HL-60 (cell line): ENCODE measurements around the gene FANCI.
A peak's percentile ranks its signal among the peaks of the same experiment; 100 is the strongest.

Source experiments
- DNase-seq, 2 experiments: peaks; one replicate each; pipeline ENCODE4 v3.0.0-alpha.2; 2010 to 2020; ENCODE audit warnings: low read depth in 1 of 2, low spot score in 1 of 2
- H3K27ac ChIP-seq: fragments of 250-450 bp; sonication (Bioruptor Pico); replicated peaks from 2 replicates; pipeline ENCODE4 v1.5.1; 2020; ENCODE audit warnings: mild to moderate bottlenecking, moderate library complexity
- H3K27me3 ChIP-seq: fragments of 250-450 bp; sonication (Bioruptor Pico); 2 replicates; pipeline ENCODE4 v1.5.1; 2021; ENCODE audit warnings: mild to moderate bottlenecking, moderate library complexity; ENCODE audit not compliant: insufficient read depth, poor library complexity, severe bottlenecking
- H3K4me3 ChIP-seq: replicated peaks from 2 replicates; pipeline ENCODE4 v1.5.1; 2011; ENCODE audit warnings: mild to moderate bottlenecking, control low read depth, low read length; ENCODE audit not compliant: insufficient read depth
- GABPA ChIP-seq: IDR thresholded peaks from 2 replicates; pipeline ENCODE4 v1.6.1; 2012; ENCODE audit warnings: low read depth
- POLR2AphosphoS5 ChIP-seq: IDR thresholded peaks from 2 replicates; pipeline ENCODE4 v1.6.1; 2012; ENCODE audit warnings: low read depth
- SPI1 ChIP-seq: IDR thresholded peaks from 2 replicates; pipeline ENCODE4 v1.6.1; 2012; ENCODE audit warnings: low read depth, mild to moderate bottlenecking, borderline replicate concordance
- TF ChIP-seq, protein P1 (sequence below): IDR thresholded peaks from 2 replicates; pipeline ENCODE4 v1.6.1; 2012; ENCODE audit warnings: low read depth; ENCODE audit not compliant: insufficient replicate concordance
- TF ChIP-seq, protein P2 (sequence below): IDR thresholded peaks from one replicate; pipeline ENCODE4 v1.5.1; 2011; ENCODE audit warnings: low read length, control low read depth, inconsistent platforms; ENCODE audit not compliant: insufficient read depth

FANCI gene

DNA sequence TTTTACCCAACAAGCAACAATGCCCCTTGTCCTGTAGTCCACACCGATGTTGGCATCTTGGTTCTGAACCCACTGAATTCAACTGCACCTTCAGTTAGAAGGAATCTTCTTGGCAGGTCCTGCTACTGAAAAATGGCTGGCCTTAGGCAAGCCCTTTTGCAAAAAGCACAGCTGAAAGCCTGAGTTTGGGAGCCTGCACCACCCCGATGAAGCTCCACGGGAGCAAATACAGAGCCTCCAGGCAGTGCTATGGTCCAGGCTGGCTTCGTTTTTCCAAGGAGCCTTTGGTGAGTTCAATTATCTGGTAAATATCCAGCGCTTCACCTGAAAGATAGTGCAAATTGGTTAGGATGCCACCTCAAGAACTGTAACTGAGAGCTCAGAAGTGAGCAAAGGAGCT lies 72.7 kb downstream of the FANCI start:
- TF ChIP-seq POLR2AphosphoS5 (no peak), SPI1 (no peak), GABPA (no peak)
- TF ChIP-seq, protein P1, sequence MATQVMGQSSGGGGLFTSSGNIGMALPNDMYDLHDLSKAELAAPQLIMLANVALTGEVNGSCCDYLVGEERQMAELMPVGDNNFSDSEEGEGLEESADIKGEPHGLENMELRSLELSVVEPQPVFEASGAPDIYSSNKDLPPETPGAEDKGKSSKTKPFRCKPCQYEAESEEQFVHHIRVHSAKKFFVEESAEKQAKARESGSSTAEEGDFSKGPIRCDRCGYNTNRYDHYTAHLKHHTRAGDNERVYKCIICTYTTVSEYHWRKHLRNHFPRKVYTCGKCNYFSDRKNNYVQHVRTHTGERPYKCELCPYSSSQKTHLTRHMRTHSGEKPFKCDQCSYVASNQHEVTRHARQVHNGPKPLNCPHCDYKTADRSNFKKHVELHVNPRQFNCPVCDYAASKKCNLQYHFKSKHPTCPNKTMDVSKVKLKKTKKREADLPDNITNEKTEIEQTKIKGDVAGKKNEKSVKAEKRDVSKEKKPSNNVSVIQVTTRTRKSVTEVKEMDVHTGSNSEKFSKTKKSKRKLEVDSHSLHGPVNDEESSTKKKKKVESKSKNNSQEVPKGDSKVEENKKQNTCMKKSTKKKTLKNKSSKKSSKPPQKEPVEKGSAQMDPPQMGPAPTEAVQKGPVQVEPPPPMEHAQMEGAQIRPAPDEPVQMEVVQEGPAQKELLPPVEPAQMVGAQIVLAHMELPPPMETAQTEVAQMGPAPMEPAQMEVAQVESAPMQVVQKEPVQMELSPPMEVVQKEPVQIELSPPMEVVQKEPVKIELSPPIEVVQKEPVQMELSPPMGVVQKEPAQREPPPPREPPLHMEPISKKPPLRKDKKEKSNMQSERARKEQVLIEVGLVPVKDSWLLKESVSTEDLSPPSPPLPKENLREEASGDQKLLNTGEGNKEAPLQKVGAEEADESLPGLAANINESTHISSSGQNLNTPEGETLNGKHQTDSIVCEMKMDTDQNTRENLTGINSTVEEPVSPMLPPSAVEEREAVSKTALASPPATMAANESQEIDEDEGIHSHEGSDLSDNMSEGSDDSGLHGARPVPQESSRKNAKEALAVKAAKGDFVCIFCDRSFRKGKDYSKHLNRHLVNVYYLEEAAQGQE = no peak
- TF ChIP-seq, protein P2, sequence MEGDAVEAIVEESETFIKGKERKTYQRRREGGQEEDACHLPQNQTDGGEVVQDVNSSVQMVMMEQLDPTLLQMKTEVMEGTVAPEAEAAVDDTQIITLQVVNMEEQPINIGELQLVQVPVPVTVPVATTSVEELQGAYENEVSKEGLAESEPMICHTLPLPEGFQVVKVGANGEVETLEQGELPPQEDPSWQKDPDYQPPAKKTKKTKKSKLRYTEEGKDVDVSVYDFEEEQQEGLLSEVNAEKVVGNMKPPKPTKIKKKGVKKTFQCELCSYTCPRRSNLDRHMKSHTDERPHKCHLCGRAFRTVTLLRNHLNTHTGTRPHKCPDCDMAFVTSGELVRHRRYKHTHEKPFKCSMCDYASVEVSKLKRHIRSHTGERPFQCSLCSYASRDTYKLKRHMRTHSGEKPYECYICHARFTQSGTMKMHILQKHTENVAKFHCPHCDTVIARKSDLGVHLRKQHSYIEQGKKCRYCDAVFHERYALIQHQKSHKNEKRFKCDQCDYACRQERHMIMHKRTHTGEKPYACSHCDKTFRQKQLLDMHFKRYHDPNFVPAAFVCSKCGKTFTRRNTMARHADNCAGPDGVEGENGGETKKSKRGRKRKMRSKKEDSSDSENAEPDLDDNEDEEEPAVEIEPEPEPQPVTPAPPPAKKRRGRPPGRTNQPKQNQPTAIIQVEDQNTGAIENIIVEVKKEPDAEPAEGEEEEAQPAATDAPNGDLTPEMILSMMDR = no peak
- no peak for DNase-seq
- no peaks in the 10 kb centered on the region for H3K27me3 ChIP-seq
- no peak overlapping the region for H3K27ac ChIP-seq
- no peak overlapping the region for H3K4me3 ChIP-seq

DNA sequence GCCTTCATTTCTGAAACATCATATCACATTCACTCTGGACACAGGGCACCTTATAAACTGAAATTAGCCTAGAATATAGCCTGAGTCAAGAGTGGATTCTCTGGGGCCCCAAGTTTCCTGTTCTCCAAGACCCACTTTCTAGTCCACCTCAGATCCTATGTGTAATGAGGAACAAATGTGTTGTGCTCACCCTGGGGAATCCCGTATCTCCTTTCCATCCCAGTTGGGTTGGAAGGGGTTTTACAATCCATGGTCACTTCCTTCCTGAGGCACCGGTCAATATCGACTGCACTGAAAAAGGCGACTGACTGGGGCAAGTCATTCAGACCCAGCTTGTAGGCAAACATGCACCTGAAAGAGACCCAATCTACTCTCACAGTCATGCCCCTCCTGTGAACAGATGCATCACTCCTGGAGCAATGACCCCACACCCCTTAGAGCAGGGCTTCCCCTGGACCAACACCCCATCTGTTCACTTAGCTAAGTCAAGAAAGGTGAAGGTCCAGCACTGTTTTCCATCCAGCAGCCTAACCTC lies 73.5 kb downstream of the FANCI start:
- Histone ChIP-seq H3K4me3 (no peak overlapping the region), H3K27me3 (no peaks in the 10 kb centered on the region), H3K27ac (no peak overlapping the region)
- DNase-seq = no peak
- TF ChIP-seq POLR2AphosphoS5 (no peak), GABPA (no peak), SPI1 (no peak)
- TF ChIP-seq, protein P1 = no peak
- TF ChIP-seq, protein P2 = no peak

DNA sequence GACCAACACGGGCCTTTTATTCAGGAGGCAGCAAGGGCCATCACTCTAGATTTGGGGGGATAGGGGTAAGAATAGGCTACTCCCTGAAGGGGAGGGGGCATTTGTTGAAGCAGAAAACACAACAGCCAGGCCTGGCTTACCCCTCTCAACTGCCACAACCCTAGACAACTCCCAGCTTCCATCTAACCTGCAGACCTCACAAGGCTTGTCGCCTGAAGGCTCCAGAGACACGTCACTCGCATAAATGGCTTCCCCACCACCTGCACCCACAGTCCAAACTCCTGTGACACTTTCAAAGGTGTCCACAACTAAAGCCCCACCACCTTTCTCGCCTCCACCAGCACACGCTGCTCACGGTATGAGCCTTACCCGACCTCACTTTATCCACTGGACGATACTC lies 75.9 kb downstream of the FANCI start:
- no peak for TF ChIP-seq SPI1
- TF ChIP-seq GABPA = no peak
- TF ChIP-seq POLR2AphosphoS5 = peak; percentile 39
- Histone ChIP-seq H3K27ac (no peak overlapping the region), H3K4me3 (no peak overlapping the region), H3K27me3 (no peaks in the 10 kb centered on the region)
- DNase-seq = no peak

DNA sequence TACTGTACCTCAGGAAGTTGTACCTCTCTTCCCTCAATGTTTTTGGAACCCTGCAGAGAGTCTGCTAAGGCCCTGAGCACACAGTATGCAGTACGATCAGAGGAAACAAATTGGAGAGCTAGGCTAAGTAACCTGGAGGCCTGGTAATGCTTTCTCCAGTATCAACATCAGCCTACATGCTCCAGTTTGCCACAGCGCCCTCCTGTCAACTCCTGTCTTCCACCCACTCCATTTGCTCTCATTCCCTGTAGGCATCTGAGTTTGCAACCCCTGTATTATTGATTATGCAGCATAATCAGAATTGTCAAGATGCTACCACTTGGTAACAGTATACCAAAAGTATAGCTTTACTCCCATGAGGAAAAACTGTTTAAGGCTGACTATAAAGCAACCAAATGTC lies 76.4 kb downstream of the FANCI start:
- TF ChIP-seq POLR2AphosphoS5 (no peak), GABPA (no peak), SPI1 (no peak)
- TF ChIP-seq, protein P1 = no peak
- TF ChIP-seq, protein P2 = no peak
- DNase-seq = no peak
- Histone ChIP-seq H3K4me3 (no peak overlapping the region), H3K27ac (no peak overlapping the region), H3K27me3 (no peaks in the 10 kb centered on the region)
